ENCODE results near the gene BZW2.
"Not testable (repeated sequence)": the region's sequence is repeated elsewhere in the genome, so short reads cannot be mapped to it uniquely, and the experiment has no call there.

Gene BZW2

DNA sequence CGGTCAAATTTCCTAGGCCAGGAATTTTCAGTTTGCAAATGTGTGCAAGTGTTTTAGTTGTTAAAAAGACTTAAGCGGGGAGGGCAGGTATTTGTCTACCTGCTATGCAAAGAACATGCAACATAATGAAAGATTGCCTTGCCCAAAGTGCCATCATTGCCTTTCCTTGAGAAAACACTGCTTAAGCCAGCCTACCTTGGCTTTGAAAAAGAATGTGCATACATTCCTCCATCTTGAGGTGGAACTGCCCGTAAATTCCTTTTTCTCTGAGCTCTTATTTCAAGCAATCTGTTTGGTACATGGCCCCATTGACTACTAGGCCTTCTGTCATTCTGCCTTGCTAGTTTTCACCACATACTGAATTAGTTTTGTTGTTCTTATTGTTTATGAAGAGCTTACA, 29.3 kb downstream of the BZW2 start:
- DNase-seq = no peak

DNA sequence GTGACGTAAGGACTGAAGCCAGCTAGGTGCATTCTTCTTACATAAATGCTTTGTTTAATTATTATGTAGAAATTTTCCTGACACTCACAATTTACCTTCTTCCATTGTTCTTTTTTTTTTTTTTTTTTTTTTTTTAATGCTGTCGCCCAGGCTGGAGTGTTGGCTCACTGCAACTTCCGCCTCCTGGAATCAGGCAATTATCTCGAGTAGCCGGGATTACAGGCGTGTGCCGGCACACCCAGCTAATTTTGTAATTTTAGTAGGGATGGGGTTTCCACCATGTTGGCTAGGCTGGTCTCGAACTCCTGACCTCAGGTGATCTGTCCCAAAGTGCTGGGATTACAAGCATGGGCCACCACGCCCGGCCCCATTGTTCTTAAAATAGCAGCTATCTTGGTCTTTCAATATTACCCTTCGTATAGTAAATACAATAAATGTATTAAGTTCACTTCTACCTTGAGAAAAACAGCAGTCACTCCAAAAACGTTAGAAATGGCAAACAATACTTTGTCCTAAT, 32.1 kb downstream of the BZW2 start:
- no peak for DNase-seq

DNA sequence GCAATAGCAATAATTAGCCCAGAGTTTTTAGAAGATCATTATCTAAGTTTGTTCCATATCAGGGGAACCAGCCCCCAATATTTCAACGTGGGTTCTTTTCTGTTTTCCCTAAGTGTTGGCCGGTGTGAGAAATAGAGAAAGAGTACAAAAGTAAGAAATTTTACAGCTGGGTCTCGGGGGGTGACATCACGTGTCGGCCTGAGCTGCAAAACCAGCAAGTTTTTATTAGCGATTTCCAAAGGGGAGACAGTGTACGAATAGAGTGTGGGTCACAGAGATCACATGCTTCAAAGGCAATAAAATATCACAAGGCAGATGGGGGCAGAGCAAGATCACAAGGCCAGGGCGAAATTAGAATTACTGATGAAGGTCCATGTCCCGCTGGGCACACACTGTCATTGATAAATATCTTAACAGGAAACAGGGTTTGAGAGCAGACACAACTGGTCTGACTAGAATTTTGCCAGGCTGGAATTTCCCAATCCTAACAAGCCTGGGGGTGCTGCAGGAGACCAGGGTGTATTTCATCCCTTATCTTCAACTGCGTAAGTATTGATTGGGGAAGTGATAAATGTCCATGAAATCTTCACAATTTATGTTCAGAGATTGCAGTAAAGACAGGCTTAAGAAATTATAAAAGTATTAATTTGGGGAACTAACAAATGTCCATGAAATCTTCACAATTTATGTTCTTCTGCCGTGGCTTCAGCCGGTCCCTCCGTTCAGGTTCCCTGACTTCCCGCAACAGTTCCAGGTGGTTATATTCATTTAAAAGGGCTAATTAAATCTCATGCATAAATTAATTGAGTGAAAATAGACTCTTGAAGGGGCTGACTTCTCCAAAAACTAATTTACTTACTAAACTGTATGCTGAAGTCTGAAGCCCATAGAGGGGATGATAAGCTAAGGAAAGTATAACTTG, 32.9 kb downstream of the BZW2 start:
- DNase-seq = not testable (repeated sequence)

DNA sequence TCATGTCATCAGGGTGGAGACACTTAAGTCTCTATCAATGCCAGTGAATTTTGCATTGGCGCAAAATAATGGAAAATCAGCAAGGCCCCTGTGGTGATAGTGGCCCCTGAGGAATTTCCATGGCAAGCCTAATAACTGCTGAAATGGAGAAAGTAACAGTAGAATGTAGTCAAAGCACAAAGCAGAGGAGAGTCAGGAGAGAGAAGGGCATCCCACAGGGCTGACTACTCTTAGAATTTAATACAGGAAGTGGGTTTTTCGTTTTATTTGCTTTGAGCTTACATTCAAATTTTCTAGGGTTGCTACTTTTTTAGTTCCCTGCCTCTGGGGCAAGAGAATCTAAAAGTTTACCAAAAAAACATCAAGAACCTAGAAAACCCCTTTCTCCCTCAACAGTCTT, 39.0 kb downstream of the BZW2 start:
- DNase-seq = no peak

DNA sequence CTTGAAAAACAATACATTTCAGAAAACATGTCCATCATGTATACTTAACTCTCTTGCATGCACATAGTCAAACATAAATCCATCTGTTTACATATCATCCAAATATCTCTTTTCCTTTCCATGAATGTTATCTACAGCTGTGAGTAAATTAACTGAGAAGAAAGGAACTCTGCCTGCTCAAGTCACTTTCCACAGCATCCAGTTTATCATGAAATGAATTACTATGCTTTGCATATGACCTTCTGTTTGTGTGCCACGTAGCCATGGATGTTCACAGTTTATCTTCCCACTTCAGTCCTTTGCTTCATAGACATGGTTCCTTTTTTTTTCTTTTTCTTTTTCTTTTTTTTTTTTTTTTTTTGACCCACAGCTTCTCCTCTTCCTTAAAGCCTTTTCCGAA, 39.6 kb downstream of the BZW2 start:
- DNase-seq = no peak

DNA sequence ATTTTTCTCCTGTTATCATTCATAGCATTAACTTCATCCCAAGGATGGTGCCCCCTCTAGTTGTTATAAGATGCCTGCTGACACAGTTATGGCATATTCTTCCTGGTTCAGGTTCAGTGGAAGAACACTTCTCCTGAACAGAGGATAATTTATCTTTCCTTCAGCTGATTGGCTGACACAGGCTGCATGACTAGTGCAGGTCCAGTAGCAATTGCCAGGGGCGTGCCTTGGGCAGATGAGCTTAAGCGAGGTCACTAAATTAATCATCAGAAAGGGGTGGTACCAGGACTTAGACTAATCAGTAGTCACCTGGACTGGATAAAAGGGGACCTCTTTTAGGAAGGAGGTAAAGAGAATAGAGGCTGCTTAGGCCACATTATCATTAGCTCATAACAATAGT, 42.3 kb downstream of the BZW2 start:
- no peak for DNase-seq

DNA sequence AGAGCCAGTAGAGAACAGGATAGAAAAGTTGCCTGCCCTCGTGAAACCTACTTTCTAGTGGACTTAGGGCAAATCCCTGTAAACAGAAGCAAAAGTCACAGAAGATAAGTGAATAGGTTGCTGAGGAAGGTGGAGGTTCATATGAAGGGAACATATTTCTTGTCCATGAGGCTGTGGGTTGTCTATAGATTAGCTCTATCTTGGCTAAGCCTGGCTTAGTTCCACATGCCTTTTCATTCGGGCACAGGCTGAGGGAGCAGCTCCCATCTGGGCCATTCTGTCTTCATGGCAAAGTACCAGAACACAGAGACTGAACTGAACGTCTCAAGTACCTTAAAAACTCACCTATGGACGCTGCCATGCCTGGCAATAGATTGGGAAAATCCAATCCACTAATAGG, 45.3 kb downstream of the BZW2 start:
- DNase-seq = no peak

DNA sequence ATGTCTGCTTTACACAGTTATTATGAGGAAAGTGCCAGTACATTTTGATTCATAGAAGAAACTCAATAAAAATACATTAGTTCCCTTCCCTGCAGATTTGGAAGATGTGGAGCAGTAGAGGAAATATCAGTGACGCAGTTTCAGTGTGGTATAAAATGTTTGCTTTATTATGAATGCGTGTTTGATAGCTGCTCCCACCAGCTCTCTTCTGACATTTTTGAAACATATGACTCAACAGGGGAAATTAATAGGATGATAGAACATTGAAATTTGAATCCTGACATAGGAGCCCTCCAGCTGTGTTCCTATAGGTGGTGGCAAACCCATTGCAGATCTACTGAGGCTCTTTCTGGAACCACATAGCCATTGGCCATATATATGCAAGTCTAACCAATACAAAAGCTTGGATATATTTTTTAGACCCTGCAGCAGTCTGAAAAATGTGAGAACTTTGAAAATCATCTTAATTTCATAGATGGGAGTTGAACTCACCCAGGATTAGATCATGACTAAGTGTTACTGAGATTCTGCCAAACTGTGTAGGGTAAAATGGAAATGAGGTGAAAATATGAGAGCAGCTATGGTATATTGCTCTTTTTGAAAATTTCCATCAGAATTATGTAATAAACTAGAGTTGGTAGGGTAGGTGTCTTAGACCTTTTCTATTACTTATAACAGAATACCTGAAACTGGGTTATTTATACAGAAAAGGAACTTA, 47.8 kb downstream of the BZW2 start:
- no peak for DNase-seq

DNA sequence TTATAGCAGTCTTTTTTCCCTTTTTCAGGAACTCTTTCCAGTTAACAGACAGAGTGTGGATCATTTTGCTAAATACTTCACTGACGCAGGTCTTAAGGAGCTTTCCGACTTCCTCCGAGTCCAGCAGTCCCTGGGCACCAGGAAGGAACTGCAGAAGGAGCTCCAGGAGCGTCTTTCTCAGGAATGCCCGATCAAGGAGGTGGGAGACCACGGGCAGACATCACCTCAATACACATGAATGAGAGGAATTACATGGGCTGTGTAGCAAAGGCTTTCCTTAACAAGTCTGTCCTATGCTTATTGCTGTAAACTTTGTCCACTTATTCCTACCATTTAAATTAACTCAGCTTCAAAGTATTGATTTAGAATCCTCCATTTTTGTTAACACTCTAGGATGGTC, 48.8 kb downstream of the BZW2 start:
- no peak for DNase-seq

DNA sequence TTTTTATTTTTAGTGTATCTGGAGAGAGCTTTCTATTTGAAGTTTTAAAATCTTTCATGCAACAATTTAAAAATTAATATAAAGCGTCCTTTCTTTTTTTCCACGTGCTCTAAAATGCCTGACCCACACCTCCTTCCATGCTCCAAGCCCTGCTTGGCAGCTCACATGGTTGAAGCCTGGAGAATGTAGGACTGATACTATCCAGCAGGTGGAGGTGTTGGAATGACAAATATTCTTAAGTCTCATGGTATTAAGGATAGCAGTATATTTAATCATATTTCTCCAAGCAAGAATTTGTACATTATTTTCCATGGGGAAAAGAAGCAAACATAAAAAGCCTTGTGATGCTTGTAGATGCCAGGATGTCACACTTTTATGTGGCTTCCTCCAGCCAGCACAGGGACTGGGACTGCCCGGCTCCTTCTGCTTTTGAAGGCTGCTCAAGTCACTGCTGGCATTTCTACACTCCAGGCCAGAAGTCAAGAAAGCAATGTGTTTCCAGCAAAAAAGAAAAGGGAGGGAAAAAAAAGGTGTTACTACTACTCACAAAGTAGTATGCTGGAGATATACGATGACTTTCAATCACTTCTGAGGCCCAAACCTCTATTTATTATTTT, 49.7 kb downstream of the BZW2 start:
- no peak for DNase-seq

DNA sequence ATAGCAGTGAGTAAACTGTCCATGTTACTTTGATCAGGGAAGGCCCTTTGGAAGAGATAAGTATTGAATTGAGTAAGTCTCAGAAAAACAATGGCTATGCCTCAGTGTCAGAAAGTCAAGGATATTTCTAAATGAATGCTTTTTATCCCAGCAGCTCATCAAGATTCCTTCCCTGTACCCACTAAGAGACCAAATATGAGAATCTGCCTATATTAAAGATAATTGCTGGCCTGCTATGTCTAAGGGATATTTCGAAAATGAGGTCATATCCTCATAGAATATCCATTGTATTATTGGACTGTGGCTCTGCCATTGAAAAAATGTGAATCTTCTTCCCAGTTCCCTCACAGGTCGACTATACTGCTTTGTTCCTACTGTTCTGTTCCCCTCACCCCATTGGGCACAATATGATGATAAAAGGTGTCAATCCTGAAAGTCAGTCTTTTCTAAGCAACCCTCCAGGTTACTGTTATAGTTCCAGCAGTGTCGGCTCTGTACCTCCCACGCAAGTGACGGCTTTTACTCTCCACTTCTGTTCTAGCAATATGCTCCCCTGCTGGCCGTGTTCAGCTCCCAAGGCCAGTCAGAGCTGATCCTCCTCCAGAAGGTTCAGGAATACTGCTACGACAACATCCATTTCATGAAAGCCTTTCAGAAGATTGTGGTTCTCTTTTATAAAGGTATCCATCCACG, 51.7 kb downstream of the BZW2 start:
- DNase-seq = no peak

DNA sequence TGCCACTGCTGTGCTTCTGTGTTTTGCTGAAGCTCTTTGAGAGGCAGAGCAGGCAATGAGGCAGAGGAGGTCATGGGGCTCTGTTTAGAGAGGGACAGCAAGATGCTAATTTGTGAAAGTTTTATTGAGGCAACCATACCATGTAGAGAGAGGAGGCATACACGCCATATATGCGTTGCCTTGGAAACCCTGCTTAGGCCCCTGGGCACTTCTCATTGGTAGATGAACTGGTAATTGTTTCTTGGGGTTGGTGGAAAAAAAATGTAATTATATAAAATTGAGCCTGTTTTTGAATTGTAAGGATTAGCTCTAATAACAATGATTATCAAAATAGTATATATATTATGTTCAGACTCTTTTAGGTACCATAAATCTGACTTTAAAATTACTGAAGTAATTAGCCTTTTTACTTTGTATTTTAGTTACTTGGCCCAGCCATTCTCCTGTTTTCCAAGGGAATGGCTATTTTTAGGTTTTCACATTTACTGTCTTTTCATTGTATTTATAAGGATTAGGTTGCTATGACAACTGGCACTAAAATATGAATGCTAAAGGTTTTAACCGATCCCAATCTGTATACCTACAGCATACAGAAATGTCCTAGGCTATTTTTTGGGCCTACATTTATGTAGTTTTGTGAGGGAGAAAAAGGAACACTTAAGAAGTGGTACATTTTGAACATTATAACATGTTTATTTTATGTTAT, 52.4 kb downstream of the BZW2 start:
- no peak for DNase-seq

DNA sequence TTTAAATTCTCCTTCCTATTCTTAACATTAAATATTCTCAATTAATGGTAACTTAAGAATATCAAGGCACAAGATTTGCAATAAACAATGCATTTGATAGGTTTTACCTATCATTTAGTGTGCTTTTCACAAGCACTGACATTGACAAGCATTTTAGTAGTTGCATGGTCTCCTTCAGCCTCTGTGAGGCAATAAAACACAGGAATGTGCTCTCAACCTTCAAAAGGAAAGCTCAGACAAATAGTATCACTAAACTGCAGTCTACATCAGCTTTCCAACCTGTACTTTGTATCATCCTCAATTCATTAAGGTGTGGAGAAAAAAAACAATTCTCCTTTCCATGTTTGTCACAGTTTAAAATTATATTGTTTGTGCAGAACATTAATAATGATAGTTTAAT, 56.5 kb downstream of the BZW2 start:
- DNase-seq = no peak

DNA sequence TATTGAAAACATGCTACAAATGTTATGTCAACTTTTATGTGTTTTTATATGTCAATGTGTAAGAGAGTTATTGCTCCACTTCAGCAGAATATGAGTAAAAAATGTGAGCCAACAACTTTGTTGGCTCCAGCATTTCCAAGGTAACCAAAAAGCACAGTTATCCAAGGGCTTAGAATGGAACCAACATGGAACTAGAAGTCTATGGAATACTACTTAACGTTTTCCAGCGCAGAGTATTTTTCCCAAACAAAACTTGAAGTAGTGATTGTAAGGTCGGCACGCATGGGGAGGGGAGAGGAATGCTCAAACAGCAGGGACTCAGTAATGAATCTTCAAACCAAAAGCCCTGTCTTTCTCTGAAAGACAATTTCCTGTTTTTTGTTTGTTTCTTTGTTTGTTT, 62.5 kb downstream of the BZW2 start:
- DNase-seq = no peak

DNA sequence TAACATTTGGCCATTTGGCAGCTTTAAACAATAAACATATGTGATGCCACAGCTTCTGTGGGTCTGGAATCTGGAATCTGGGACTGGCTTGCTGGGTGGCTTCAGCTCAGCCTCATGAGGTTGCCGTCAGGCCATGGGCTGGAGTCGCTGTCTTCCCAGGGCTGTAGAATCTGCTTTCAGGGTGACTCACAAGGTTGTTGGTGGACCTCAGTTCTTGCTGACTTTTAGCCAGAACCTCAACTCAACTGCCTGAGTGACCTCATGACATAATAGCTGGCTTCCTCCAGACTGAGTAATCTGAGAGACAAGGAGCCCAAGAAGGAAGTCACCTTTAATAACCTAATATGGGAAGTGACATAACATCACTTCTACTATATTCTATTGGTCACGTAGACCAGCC, 63.0 kb downstream of the BZW2 start:
- no peak for DNase-seq

DNA sequence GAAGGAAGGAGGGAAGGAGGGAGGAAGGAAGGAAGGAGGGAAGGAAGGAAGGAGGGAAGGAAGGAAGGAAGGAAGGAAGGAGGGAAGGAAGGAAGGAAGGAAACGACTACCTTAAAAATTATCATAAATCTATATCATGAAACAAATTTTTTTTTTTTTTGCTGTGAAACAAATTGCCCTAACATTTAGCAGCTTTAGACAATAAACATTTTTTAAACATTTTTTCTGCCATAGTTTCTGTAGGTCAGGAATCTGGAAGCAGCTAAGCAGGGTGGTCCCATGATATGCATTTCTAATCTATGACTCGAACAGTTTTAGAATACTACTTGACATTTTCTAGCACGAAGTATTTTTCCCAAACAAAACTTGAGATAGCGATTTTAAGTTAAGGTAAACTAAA, 64.7 kb downstream of the BZW2 start:
- DNase-seq = no peak

DNA sequence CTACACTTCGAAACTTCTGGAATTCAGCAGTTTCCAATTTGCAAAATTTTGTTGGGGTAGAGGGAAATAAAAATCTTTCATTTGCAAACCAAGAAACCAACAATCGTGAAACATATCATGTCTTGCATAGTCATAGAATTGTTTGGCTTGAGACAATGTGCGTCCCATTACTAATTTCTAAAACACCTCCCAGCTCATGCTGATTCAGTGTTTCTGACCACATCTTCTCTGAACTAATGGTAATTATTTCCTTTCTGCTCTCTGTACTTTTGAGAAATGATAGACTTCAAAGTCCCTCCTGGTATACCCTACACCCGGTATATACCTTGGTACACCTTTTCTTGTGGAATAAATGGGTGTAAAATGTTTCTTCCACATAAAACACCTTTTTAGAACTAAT, 65.7 kb downstream of the BZW2 start:
- DNase-seq = no peak

DNA sequence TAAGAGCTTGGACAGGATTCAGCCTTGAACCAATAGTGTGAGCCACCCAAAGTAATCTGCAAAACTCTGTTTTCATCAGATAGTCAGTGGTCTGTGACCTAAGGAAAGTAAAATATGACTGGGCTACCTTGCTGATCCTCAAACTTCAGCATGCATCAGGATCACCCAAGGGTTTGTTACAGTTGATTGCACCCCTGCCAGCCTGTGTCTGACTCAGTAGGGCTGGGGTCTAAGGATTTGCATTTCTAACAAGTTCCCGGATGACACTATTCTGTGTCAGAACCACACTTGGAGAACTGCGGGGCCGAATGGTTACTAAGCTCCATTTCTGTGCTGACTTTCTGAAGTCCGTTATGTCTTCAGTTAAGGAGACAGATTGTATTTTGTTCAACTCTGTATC, 66.9 kb downstream of the BZW2 start:
- peak; percentile 12 to 20 for DNase-seq

DNA sequence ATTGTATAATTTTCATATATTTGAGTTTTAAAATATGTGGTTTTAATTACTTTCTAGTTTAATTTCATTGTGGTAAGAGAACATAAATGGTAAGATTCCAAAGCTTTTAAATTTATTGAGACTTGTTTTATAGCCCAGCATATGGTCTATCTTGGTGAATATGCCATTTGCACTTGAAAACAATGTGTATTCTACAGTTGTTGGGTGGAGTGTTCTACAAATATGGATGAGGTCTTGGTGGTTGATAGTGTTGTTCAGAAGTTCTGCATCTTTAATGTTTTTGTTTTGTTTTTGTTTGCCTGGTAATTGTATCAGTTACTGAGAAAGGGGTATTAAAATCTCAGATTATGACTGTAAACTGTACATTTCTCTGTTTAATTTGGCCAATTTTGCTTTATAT, 69.9 kb downstream of the BZW2 start:
- DNase-seq = no peak

DNA sequence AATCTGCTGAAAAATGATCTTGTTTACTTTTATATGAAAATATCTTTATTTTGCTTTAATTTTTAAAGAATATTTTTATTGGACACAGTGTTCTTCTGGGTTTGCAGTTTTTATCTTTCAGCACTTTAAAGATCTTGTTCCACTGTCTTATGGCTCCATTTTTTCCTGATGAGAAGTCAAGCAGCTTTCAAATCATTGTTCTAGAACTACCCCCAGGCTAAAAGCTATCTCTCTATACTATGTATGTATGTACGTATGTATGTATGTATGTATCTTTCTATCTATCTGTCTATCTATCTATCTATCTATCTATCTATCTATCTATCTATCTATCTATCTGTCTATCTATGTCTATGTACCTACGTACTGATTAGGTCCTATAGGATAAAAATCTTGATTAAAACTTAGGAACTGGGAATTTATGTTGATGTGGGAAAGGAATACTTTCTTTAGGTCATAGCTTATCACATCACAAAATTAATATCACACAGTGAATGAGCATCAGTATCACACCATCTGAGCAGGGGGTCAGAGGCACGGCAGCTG, 72.2 kb downstream of the BZW2 start:
- no peak for DNase-seq

DNA sequence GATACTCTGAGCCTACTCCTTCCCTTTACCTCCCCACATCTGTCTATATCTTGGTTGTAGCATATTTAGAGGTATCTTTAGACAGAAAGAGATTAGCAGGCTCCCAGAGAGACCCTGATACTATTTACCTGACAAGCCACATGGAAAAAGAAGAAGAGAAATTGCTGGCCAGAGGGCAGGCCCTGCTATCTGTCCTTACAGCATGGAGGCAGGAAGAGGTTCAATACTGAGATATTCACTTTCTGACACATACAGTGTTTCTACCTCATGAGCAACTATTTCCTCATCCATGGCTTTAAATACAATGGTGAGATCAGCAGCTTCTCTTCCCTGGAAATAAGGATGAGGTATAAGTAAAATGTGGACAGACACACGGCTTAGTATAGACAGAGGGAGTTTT, 73.7 kb downstream of the BZW2 start:
- no peak for DNase-seq

DNA sequence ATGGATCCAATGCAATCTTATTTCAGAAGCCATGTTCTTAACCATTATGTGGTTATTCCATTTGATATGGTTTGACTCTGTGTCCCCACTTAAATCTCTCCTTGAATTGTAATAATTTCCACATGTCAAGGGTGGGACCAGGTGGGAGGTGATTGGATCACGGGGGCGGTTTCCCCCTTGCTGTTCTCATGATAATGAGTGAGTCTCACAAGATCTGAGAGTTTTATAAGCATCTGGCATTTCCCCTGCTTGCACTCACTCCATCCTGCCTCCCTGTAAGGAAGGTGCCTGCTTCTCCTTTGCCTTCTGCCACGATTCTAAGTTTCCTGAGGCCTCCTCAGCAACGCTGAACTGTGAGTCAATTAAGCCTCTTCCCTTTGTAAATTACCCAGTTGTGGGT, 75.6 kb downstream of the BZW2 start:
- no peak for DNase-seq
